DOHH2 (cell line): ENCODE measurements around the gene CAMTA1.

Experiments
- H3F3A ChIP-seq: fragments of 200-600 bp; sonication (generic), shearing (Covaris generic); 2 replicates; pipeline ENCODE4 v1.6.0; 2016; ENCODE audit warnings: antibody characterized with exemption, mild to moderate bottlenecking; ENCODE audit not compliant: control insufficient read depth, insufficient read depth
- H3K27ac ChIP-seq: fragments of 200-600 bp; sonication (generic); 2 replicates; pipeline ENCODE4 v1.5.1; 2014; ENCODE audit warnings: low read depth, mild to moderate bottlenecking, low read length, moderate library complexity
- H3K27me3 ChIP-seq: fragments of 200-600 bp; sonication (generic); 2 replicates; pipeline ENCODE4 v1.6.1; 2014; ENCODE audit warnings: mild to moderate bottlenecking, low read length, mixed read lengths; ENCODE audit not compliant: control insufficient read depth
- H3K36me3 ChIP-seq: fragments of 200-600 bp; sonication (generic); 2 replicates; pipeline ENCODE4 v1.6.1; 2014; ENCODE audit warnings: mild to moderate bottlenecking, low read length, moderate library complexity, mixed read lengths; ENCODE audit not compliant: control insufficient read depth
- H3K4me1 ChIP-seq: fragments of 200-600 bp; sonication (generic); 2 replicates; pipeline ENCODE4 v1.6.1; 2014; ENCODE audit warnings: mild to moderate bottlenecking, low read length, mixed read lengths; ENCODE audit not compliant: control insufficient read depth
- H3K4me2 ChIP-seq: fragments of 200-600 bp; sonication (generic); 2 replicates; pipeline ENCODE4 v1.6.0; 2014; ENCODE audit warnings: mild to moderate bottlenecking, low read length, moderate library complexity
- H3K4me3 ChIP-seq: fragments of 200-600 bp; sonication (generic); 2 replicates; pipeline ENCODE4 v1.5.1; 2014; ENCODE audit warnings: mild to moderate bottlenecking, low read length, mixed read lengths
- H3K79me2 ChIP-seq: fragments of 200-600 bp; sonication (generic); 2 replicates; pipeline ENCODE4 v1.6.1; 2014; ENCODE audit warnings: mild to moderate bottlenecking, low read length, mixed read lengths; ENCODE audit not compliant: control insufficient read depth
- H3K9me2 ChIP-seq: fragments of 200-600 bp; sonication (generic); replicated peaks from 2 replicates; pipeline ENCODE4 v1.6.1; 2014; ENCODE audit warnings: mild to moderate bottlenecking, low read length, mixed read lengths; ENCODE audit not compliant: control insufficient read depth
- H3K9me3 ChIP-seq: fragments of 200-600 bp; sonication (generic); 2 replicates; pipeline ENCODE4 v1.6.1; 2014; ENCODE audit warnings: antibody characterized with exemption, low read length, mixed read lengths; ENCODE audit not compliant: control insufficient read depth, insufficient read depth
- H4K20me1 ChIP-seq: fragments of 200-600 bp; sonication (generic); 2 replicates; pipeline ENCODE4 v1.6.0; 2014; ENCODE audit warnings: low read depth, mild to moderate bottlenecking, antibody characterized with exemption, low read length, moderate library complexity; ENCODE audit not compliant: control insufficient read depth, insufficient read depth
- EZH2phosphoT487 ChIP-seq: fragments of 200-600 bp; sonication (generic); IDR thresholded peaks from 2 replicates; pipeline ENCODE4 v1.6.1; 2017; ENCODE audit warnings: borderline replicate concordance, mild to moderate bottlenecking, antibody characterized with exemption, low read length, moderate library complexity, mixed read lengths
- TF ChIP-seq, protein P1 (sequence below): fragments of 200-600 bp; sonication (generic); IDR thresholded peaks from one replicate; pipeline ENCODE4 v1.5.1; 2014; ENCODE audit warnings: antibody characterized with exemption, mild to moderate bottlenecking, low read depth, low read length; ENCODE audit not compliant: poor library complexity, severe bottlenecking

The CAMTA1 gene

DNA sequence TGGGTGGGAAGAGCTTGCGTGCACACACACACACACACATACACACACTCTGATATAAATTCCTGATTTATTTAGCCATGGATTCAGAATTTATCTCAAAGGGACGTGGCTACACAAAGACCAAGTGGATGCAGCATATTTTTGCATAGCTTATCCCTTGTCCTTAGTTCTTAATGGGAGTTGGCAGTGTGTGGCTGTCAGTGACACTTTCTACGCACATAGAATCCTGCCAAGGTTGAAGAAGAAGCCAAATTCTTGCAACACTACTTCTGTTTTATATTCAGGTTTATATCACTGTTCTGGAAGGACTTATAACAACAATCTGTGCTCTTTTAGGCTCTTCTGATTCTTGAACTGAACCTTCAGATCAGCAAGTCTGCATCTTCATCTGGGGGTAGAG lies 292.7 kb downstream of the CAMTA1 start:
- no peak overlapping the region for H3K27ac ChIP-seq
- H3K4me3 ChIP-seq, result no peak overlapping the region
- no peak overlapping the region for H3K4me2 ChIP-seq
- no peaks in the 10 kb centered on the region for H3K79me2 ChIP-seq
- H3K4me1 ChIP-seq, result no peaks in the 10 kb centered on the region
- H3K36me3 ChIP-seq, result no peaks in the 10 kb centered on the region
- no peaks in the 10 kb centered on the region for H3F3A ChIP-seq
- no peaks in the 10 kb centered on the region for H3K9me3 ChIP-seq
- H3K9me2 ChIP-seq, result no peaks in the 10 kb centered on the region
- TF ChIP-seq EZH2phosphoT487, result no peak
- TF ChIP-seq, protein P1, sequence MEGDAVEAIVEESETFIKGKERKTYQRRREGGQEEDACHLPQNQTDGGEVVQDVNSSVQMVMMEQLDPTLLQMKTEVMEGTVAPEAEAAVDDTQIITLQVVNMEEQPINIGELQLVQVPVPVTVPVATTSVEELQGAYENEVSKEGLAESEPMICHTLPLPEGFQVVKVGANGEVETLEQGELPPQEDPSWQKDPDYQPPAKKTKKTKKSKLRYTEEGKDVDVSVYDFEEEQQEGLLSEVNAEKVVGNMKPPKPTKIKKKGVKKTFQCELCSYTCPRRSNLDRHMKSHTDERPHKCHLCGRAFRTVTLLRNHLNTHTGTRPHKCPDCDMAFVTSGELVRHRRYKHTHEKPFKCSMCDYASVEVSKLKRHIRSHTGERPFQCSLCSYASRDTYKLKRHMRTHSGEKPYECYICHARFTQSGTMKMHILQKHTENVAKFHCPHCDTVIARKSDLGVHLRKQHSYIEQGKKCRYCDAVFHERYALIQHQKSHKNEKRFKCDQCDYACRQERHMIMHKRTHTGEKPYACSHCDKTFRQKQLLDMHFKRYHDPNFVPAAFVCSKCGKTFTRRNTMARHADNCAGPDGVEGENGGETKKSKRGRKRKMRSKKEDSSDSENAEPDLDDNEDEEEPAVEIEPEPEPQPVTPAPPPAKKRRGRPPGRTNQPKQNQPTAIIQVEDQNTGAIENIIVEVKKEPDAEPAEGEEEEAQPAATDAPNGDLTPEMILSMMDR, result no peak
- H4K20me1 ChIP-seq, result no peaks in the 10 kb centered on the region
- no peaks in the 10 kb centered on the region; the same call in 1 of the 2 replicates for H3K27me3 ChIP-seq

DNA sequence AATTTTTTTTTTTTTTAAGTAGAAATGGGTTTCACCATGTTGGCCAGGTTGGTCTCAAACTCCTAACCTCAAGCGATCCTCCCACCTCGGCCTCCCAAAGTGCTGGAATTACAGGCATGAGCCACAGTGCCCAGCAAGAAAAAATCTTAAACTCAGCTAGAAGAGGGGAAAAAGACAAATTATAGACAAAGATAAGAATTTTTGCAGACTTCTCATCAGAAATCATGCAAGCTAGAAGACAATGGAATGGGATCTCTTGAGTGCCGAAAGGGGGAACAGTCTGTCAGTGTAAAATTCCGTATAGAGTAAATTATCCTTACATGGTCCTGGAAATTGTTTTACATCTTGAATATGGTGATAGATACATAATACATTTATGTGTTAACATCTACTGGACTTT lies 294.4 kb downstream of the CAMTA1 start:
- Histone ChIP-seq H4K20me1 (no peaks in the 10 kb centered on the region), H3K9me2 (no peaks in the 10 kb centered on the region), H3K4me2 (no peak overlapping the region), H3K4me3 (no peak overlapping the region), H3K27me3 (no peaks in the 10 kb centered on the region; the same call in 1 of the 2 replicates), H3K36me3 (no peaks in the 10 kb centered on the region), H3K27ac (no peak overlapping the region), H3K9me3 (no peaks in the 10 kb centered on the region), H3F3A (no peaks in the 10 kb centered on the region), H3K4me1 (no peaks in the 10 kb centered on the region), H3K79me2 (no peaks in the 10 kb centered on the region)
- TF ChIP-seq EZH2phosphoT487, result no peak
- TF ChIP-seq, protein P1, result no peak

DNA sequence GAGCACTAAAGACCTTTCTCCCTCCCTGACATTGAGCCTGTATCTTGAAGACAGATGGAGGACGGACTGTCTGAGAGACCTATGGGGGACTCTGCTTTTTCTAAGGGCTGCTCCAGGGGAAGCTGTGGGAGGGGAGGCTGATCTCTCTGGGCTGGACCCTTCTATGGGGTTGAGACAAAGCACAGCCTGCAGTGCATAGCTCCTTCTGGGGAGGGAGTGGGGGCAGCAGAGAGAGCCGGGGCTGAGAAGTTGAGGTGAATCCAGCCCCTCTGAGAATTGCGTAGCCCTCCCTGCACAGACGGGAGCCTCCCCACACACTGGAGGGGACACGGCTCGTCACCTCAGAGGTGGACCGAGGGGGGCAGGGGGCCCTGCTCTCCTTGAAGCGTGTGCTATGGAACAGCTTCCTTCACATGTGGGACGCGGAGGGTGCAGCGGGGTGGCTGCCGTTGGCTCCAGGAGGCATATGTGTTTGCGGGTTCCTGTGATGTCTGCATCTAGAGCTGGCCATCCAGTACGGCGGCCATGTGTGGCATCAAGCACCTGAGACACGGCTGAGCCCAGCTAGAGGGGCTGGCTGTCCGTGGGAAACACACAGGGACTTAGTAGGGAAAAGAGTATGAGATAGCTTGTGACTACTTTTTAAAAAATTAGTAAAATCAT lies 299.1 kb downstream of the CAMTA1 start:
- Histone ChIP-seq H3K36me3 (no peaks in the 10 kb centered on the region), H3K79me2 (no peaks in the 10 kb centered on the region), H3K4me3 (no peak overlapping the region), H4K20me1 (no peaks in the 10 kb centered on the region), H3K4me2 (no peak overlapping the region), H3K4me1 (no peaks in the 10 kb centered on the region), H3K9me3 (no peaks in the 10 kb centered on the region), H3F3A (no peaks in the 10 kb centered on the region), H3K27ac (no peak overlapping the region), H3K9me2 (no peaks in the 10 kb centered on the region), H3K27me3 (no peaks in the 10 kb centered on the region)
- TF ChIP-seq, protein P1, result no peak
- TF ChIP-seq EZH2phosphoT487, result no peak
